HG03565 (cell line): ENCODE data around the gene SPTSSB.

ENCODE experiments used
- ATAC-seq: cut with Tn5 transposase; IDR thresholded peaks from one replicate; pipeline ENCODE4 v1.9.1; 2021; ENCODE audit warnings: mild to moderate bottlenecking, moderate library complexity; ENCODE audit not compliant: unreplicated experiment

Gene SPTSSB

GRCh38 chr3:161371441-161372320 lies at the start of gene SPTSSB:
Gene SPTSSB, minus strand, starts transcription at chr3:161371517. Its CDS starts 25,194 bp downstream, at chr3:161346323.
- ATAC-seq = peak; percentile 26

- ATAC-seq = no peak
Measured at GRCh38 chr3:161420746-161421145, 49.4 kb upstream of the SPTSSB start.

GRCh38 chr3:161419555-161420333 lies 48.4 kb upstream of the SPTSSB start:
- ATAC-seq = no peak

- no peak for ATAC-seq
Measured at GRCh38 chr3:161415506-161416231, 44.4 kb upstream of the SPTSSB start.

- ATAC-seq = no peak
Measured at GRCh38 chr3:161414907-161415306, 43.6 kb upstream of the SPTSSB start.

GRCh38 chr3:161413855-161414210 lies 42.5 kb upstream of the SPTSSB start:
- no peak for ATAC-seq

- ATAC-seq = no peak
Measured at GRCh38 chr3:161413127-161413854, 42.0 kb upstream of the SPTSSB start.

- no peak for ATAC-seq
Measured at GRCh38 chr3:161412123-161412522, 40.8 kb upstream of the SPTSSB start.

- ATAC-seq = no peak
Measured at GRCh38 chr3:161409858-161410257, 38.5 kb upstream of the SPTSSB start.

- ATAC-seq = peak; percentile 52
Measured at GRCh38 chr3:161409069-161409468, 37.8 kb upstream of the SPTSSB start.

GRCh38 chr3:161406594-161407555 lies 35.6 kb upstream of the SPTSSB start:
- ATAC-seq = no peak

- ATAC-seq = no peak
Measured at GRCh38 chr3:161405836-161406235, 34.5 kb upstream of the SPTSSB start.

GRCh38 chr3:161405087-161405486 lies 33.8 kb upstream of the SPTSSB start:
- ATAC-seq = no peak

GRCh38 chr3:161403251-161403650 lies 31.9 kb upstream of the SPTSSB start:
- ATAC-seq = no peak

GRCh38 chr3:161401389-161401788 lies 30.1 kb upstream of the SPTSSB start:
- ATAC-seq = no peak

- no peak for ATAC-seq
Measured at GRCh38 chr3:161400650-161401049, 29.3 kb upstream of the SPTSSB start.

GRCh38 chr3:161395115-161396012 lies 24.0 kb upstream of the SPTSSB start:
- ATAC-seq = no peak

- peak; percentile 53 for ATAC-seq
Measured at GRCh38 chr3:161393803-161394202, 22.5 kb upstream of the SPTSSB start.
